Stimulated activated memory B cell treated with anti-CD40 and anti-IgM and Interleukin-4, amounts not matched to agents 10 μg/mL and 1 μg/mL and 100 μg/mL, for 72 hours (primary cell): ENCODE data around the gene SERGEF.

Source experiments
- ATAC-seq: fragments of 150-1000 bp; cut with Tn5 transposase; 2 replicates; pipeline ENCODE4 v1.10.0; 2021
- H3K27ac Mint-ChIP-seq: one replicate; pipeline ENCODE4 v1.8.0; 2022; ENCODE audit warnings: mild to moderate bottlenecking, mixed read lengths
- H3K27me3 Mint-ChIP-seq: one replicate; pipeline ENCODE4 v1.8.0; 2022; ENCODE audit warnings: mixed read lengths
- H3K36me3 Mint-ChIP-seq: one replicate; pipeline ENCODE4 v1.8.0; 2022; ENCODE audit warnings: mixed read lengths
- H3K4me1 Mint-ChIP-seq: one replicate; pipeline ENCODE4 v1.8.0; 2022; ENCODE audit warnings: mixed read lengths
- H3K4me3 Mint-ChIP-seq: one replicate; pipeline ENCODE4 v1.8.0; 2022; ENCODE audit warnings: mild to moderate bottlenecking, moderate library complexity, mixed read lengths
- H3K9me3 Mint-ChIP-seq: one replicate; pipeline ENCODE4 v1.8.0; 2022; ENCODE audit warnings: mixed read lengths

SERGEF gene

DNA sequence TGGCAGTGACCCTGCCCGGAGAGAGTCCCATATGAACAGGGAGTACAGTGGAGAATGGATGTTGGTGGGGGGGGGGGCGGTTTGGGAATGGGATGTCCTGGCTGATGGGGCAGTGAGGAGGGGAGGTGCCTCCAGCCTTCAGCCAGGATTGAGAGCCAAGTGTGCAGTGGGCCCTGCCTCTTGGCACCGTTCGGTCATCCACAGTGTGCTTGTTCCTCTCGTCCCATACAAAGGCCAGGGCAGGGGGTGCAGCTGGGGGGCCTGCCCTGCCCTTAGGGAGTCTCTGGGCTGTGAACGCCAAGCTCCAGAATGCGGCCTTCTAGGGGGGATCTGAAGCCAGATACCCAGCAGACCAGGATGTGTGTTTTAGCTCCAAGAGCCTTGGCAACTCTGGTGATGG is 244.3 kb downstream of the SERGEF start:
- Mint-ChIP-seq H3K27ac (no peak overlapping the region), H3K27me3 (peaks cover 13% of the 10 kb centered on the region), H3K4me1 (no peaks in the 10 kb centered on the region), H3K9me3 (no peaks in the 10 kb centered on the region), H3K36me3 (no peaks in the 10 kb centered on the region), H3K4me3 (no peak overlapping the region)
- no peak for ATAC-seq

DNA sequence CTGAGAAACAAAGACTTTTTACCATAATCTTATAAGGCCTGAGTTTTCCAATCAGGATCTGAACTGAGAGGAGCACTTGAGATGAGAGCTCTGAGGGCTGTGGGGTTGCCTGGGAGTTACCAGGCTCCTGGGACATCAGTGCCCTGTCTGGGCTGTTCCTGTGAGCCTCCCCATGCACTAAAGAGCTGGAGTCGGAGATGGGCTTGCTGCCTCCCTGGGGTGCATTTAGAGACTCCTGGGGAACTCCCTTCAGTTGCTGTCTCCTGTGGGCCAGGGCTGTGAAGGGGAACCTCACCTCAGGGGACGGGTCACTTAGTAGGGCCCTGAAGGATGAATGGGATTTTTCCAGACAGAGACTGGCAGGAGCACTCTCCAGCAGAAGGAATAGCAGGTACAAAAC is 244.9 kb downstream of the SERGEF start:
- Mint-ChIP-seq H3K4me1 (no peaks in the 10 kb centered on the region), H3K27me3 (peaks cover 14% of the 10 kb centered on the region), H3K4me3 (no peak overlapping the region), H3K27ac (no peak overlapping the region), H3K9me3 (no peaks in the 10 kb centered on the region), H3K36me3 (no peaks in the 10 kb centered on the region)
- ATAC-seq = no peak

DNA sequence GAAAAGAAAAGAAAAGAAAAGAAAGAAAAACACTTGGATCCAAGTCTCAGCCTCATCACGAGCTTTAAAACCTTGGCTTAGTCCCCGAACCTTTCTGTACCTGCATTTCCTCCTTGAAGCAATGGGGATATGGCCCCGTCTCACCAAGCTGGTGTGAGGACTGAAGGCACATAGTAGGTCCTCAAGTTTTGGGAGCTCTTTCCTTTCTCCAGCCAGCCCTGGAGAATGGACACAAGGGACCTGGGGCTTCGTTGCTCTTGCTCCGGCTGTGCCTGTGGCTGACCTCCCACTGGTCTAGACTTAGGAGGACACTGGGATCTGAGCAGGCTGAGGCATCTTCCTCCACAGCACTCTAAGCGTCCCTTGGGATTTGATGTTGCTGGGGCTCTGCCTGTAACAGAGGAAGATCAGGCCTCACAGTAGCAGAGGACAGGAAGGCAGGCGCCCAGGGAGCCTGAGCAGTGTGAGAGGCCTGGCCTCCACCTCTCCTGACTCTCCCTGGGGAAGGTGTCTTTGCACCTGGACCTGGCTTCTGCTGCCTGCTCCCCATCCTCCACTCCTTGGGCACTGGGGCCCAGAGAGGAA is 245.5 kb downstream of the SERGEF start:
- H3K27me3 Mint-ChIP-seq = peaks cover 14% of the 10 kb centered on the region

GRCh38 chr11:17766590-17766989 is 246.3 kb downstream of the SERGEF start:
- Mint-ChIP-seq H3K9me3 (no peaks in the 10 kb centered on the region), H3K27ac (no peak overlapping the region), H3K27me3 (peaks cover 19% of the 10 kb centered on the region), H3K4me1 (no peaks in the 10 kb centered on the region), H3K4me3 (no peak overlapping the region), H3K36me3 (no peaks in the 10 kb centered on the region)
- ATAC-seq = no peak

More for the DNA sequence above, 245.5 kb downstream of the SERGEF start:
- no peak overlapping the region for H3K27ac Mint-ChIP-seq
- no peaks in the 10 kb centered on the region for H3K4me1 Mint-ChIP-seq
- H3K9me3 Mint-ChIP-seq = no peaks in the 10 kb centered on the region
- no peaks in the 10 kb centered on the region for H3K36me3 Mint-ChIP-seq
- H3K4me3 Mint-ChIP-seq = no peak overlapping the region
- no peak for ATAC-seq

DNA sequence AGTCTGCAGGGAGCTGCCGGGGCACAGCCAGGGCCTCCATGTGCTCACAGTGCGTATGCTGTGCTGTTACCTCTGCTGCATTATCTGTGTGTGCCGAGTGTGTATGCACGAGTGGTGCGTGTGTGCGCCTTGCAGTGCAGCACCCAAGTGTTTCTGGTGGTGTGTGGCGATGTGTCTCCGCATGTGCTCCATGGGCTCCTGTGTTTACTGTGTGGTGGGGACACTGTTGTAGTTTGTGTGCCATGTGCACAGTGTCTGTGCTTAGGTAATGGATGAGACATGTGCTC is 246.8 kb downstream of the SERGEF start:
- H3K9me3 Mint-ChIP-seq = no peaks in the 10 kb centered on the region
- H3K27me3 Mint-ChIP-seq = peaks cover 23% of the 10 kb centered on the region
- ATAC-seq = no peak
- H3K4me1 Mint-ChIP-seq = no peaks in the 10 kb centered on the region
- H3K27ac Mint-ChIP-seq = no peak overlapping the region
- no peaks in the 10 kb centered on the region for H3K36me3 Mint-ChIP-seq
- no peak overlapping the region for H3K4me3 Mint-ChIP-seq

- Mint-ChIP-seq H3K27me3 (peaks cover 23% of the 10 kb centered on the region), H3K9me3 (no peaks in the 10 kb centered on the region), H3K4me3 (no peak overlapping the region), H3K27ac (no peak overlapping the region), H3K36me3 (no peaks in the 10 kb centered on the region), H3K4me1 (no peaks in the 10 kb centered on the region)
- no peak for ATAC-seq
Measured at GRCh38 chr11:17765356-17766072, 247.3 kb downstream of the SERGEF start.

DNA sequence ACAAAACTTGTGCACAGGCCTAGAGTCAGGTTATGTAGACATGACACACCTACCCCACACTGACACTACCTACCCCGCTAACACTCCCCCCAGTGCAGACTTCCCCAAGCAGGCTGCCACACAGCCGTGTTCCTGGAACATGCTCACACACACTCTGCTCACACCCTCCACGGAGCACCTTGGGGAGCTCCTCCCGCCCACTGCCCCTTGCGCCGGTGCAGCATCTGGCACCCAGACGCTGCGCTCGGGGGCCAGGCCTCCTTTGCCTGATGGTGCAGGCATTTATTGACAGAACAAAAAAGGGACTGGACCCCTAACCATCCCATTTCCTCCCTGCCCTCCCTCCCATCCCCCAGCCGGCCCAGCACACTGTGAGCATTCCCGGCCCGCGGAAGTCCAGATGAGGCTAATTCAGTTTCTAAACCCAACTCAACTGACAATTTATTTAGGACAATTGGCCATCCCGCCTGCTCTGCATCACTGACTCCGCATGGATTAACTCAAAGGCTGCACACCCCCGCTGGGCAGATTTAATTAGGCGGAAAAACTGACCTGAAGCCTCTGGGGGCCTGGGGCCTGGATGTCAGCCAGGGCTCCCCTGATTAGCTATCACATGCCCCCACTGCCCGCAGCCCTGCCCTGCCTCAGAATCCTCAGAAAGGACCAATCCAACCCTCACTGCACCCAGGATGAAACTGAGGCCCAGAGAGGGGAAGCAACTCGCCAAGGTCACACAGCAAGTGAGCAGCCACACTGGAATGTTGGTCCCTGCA is 248.2 kb downstream of the SERGEF start:
- H3K27me3 Mint-ChIP-seq = peaks cover 23% of the 10 kb centered on the region
- no peak overlapping the region for H3K27ac Mint-ChIP-seq
- ATAC-seq = no peak
- H3K4me3 Mint-ChIP-seq = no peak overlapping the region
- H3K4me1 Mint-ChIP-seq = no peaks in the 10 kb centered on the region
- H3K36me3 Mint-ChIP-seq = no peaks in the 10 kb centered on the region
- H3K9me3 Mint-ChIP-seq = no peaks in the 10 kb centered on the region

GRCh38 chr11:17763703-17764102 is 249.1 kb downstream of the SERGEF start:
- Mint-ChIP-seq H3K4me1 (no peaks in the 10 kb centered on the region), H3K9me3 (no peaks in the 10 kb centered on the region), H3K4me3 (no peak overlapping the region), H3K36me3 (no peaks in the 10 kb centered on the region), H3K27me3 (peaks cover 23% of the 10 kb centered on the region), H3K27ac (no peak overlapping the region)
- no peak for ATAC-seq

DNA sequence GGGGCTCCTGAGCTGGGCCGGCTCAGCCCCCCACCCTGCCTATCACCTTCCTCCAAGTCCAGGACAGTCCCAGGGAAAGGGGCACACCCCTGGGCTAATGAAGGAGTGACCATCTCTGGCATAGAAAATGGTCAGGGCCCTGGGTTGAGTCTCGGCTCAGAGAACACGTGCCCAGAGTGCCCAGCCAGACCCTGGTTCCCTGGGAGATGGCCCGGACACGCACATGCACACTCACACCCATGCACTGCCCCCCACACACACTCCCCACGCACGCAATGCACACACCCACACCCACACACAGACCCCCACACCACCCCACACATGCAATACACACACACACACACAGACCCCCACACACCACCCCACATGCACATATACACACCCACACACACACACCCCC is 249.6 kb downstream of the SERGEF start:
- Mint-ChIP-seq H3K9me3 (no peaks in the 10 kb centered on the region), H3K4me3 (no peak overlapping the region), H3K27me3 (peaks cover 23% of the 10 kb centered on the region), H3K27ac (no peak overlapping the region), H3K36me3 (no peaks in the 10 kb centered on the region), H3K4me1 (no peaks in the 10 kb centered on the region)
- ATAC-seq = no peak

DNA sequence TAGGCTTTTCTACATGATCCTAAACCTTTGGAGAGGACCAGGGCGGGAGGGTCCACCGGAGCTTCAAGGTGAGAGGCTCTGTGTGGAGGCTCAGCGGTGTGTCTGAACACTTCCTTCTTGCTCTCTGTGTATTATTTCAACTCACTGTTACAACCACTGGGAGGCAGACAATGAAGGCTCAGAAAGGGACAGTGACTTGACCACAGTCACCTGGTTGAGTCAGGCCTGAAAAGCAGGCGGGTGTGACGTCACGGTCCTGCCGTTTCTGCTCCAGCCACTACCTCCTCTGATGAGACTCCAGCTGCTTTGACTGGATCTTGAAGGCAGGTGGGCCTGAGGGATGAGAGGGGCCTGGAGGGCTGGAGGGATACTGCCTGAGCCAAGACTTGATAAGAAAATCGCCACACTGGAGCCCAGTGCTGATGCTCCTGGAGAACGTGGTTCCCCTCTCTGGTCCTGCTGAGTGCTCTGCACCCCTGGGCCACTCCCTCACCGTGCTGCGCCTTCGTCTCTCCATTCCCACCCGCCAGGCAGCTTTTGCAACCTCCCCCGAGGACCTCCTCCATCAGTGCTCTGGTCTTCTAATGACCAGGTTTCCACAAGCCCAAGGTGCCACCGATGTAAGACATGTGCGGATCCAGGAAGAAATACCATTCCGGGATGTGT is 250.4 kb downstream of the SERGEF start:
- Mint-ChIP-seq H3K27ac (no peak overlapping the region), H3K9me3 (no peaks in the 10 kb centered on the region), H3K4me1 (no peaks in the 10 kb centered on the region), H3K27me3 (peaks cover 23% of the 10 kb centered on the region), H3K36me3 (no peaks in the 10 kb centered on the region), H3K4me3 (no peak overlapping the region)
- ATAC-seq = no peak

- Mint-ChIP-seq H3K4me3 (no peak overlapping the region), H3K36me3 (no peaks in the 10 kb centered on the region), H3K9me3 (no peaks in the 10 kb centered on the region), H3K27ac (no peak overlapping the region), H3K4me1 (no peaks in the 10 kb centered on the region), H3K27me3 (peaks cover 23% of the 10 kb centered on the region)
- peak; percentile 51 for ATAC-seq
Measured at GRCh38 chr11:17760102-17761029, 252.5 kb downstream of the SERGEF start.

DNA sequence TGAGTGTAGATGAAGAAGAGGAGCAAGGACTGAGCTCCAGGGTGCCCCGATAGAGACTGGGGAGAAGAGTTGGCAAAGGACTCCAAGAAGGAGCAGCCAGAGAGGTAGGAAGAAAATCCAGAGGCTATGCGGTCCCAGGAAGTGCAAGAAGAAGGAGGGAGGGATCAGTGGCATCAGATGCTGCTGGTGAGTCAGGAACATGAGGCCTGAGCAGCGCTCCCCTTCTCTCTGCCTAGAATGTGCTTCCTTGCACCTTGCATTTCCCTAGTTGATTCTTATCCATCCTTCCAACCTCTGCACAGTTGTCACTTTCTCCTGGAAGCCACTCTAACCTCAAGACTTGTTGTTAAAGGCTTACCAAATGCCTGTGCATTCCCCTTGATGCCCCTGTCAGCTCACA is 257.0 kb downstream of the SERGEF start:
- Mint-ChIP-seq H3K9me3 (no peaks in the 10 kb centered on the region), H3K4me1 (no peaks in the 10 kb centered on the region), H3K4me3 (no peak overlapping the region), H3K27ac (no peak overlapping the region), H3K27me3 (peaks cover 6% of the 10 kb centered on the region), H3K36me3 (no peaks in the 10 kb centered on the region)
- no peak for ATAC-seq

GRCh38 chr11:17753641-17754040 is 259.2 kb downstream of the SERGEF start:
- ATAC-seq = no peak
- H3K4me3 Mint-ChIP-seq = no peak overlapping the region
- no peak overlapping the region for H3K27ac Mint-ChIP-seq
- H3K9me3 Mint-ChIP-seq = no peaks in the 10 kb centered on the region
- peaks cover 14% of the 10 kb centered on the region for H3K27me3 Mint-ChIP-seq
- no peaks in the 10 kb centered on the region for H3K36me3 Mint-ChIP-seq
- no peaks in the 10 kb centered on the region for H3K4me1 Mint-ChIP-seq

GRCh38 chr11:17753153-17753552 is 259.7 kb downstream of the SERGEF start:
- Mint-ChIP-seq H3K4me1 (no peaks in the 10 kb centered on the region), H3K27ac (no peak overlapping the region), H3K36me3 (no peaks in the 10 kb centered on the region), H3K4me3 (no peak overlapping the region), H3K9me3 (no peaks in the 10 kb centered on the region), H3K27me3 (peaks cover 19% of the 10 kb centered on the region)
- no peak for ATAC-seq

DNA sequence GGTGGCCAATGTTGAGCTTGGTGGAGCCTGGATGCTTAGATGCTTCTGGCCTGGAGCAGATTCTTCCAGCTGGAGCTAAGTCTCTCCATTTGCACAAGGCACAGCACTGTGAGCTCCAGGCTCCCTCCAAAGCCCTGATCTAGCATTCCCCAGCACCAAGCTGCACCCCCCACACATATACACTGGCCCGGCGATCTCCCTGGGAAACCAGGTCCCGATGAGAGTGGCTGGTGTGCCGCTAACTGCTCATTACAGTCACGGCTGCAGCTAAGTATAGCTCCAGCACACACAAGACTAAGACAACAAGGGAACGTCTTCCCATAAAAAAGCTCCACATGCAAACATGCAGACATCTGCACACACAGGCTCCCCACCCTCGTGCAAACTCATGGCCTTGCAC is 260.7 kb downstream of the SERGEF start:
- H3K4me3 Mint-ChIP-seq = no peak overlapping the region
- no peak for ATAC-seq
- no peaks in the 10 kb centered on the region for H3K36me3 Mint-ChIP-seq
- peaks cover 27% of the 10 kb centered on the region for H3K27me3 Mint-ChIP-seq
- no peaks in the 10 kb centered on the region for H3K9me3 Mint-ChIP-seq
- H3K4me1 Mint-ChIP-seq = no peaks in the 10 kb centered on the region
- no peak overlapping the region for H3K27ac Mint-ChIP-seq
